ENCODE measurements around the gene TMEM158.

Gene TMEM158

GRCh38 chr3:45226206-45226915 is at the start of gene TMEM158:
TMEM158 (minus strand) TSS chr3:45226287; CDS start chr3:45226027, 260 bp downstream.
- Histone ChIP-seq H3K27ac (peak within 1 kb of the TSS in 6 of 21 experiments; percentile 18 to 70 (median 48)), H3K4me3 (peak within 1 kb of the TSS; percentile 36 to 57 (median 47))

GRCh38 chr3:45275006-45275704 is 49.1 kb upstream of the TMEM158 start:
- Histone ChIP-seq H3K27ac (no peak overlapping the region), H3K4me3 (no peak overlapping the region)

- no peak overlapping the region for H3K4me3 ChIP-seq
- no peak overlapping the region for H3K27ac ChIP-seq
Observed at GRCh38 chr3:45273681-45274515, 47.8 kb upstream of the TMEM158 start.

GRCh38 chr3:45272828-45273470 is 46.9 kb upstream of the TMEM158 start:
- Histone ChIP-seq H3K4me3 (no peak overlapping the region), H3K27ac (no peak overlapping the region)

- H3K27ac ChIP-seq = no peak overlapping the region
- no peak overlapping the region for H3K4me3 ChIP-seq
Observed at GRCh38 chr3:45272032-45272810, 46.1 kb upstream of the TMEM158 start.

- Histone ChIP-seq H3K27ac (no peak overlapping the region), H3K4me3 (no peak overlapping the region)
Observed at GRCh38 chr3:45269952-45270351, 43.9 kb upstream of the TMEM158 start.

GRCh38 chr3:45267097-45267496 is 41.0 kb upstream of the TMEM158 start:
- H3K4me3 ChIP-seq = no peak overlapping the region
- no peak overlapping the region for H3K27ac ChIP-seq

GRCh38 chr3:45261333-45262110 is 35.4 kb upstream of the TMEM158 start:
- Histone ChIP-seq H3K4me3 (no peak overlapping the region), H3K27ac (no peak overlapping the region)

GRCh38 chr3:45259133-45259532 is 33.0 kb upstream of the TMEM158 start:
- no peak overlapping the region for H3K27ac ChIP-seq
- no peak overlapping the region for H3K4me3 ChIP-seq

GRCh38 chr3:45258317-45258716 is 32.2 kb upstream of the TMEM158 start:
- H3K27ac ChIP-seq = no peak overlapping the region
- H3K4me3 ChIP-seq = no peak overlapping the region

GRCh38 chr3:45253316-45253715 is 27.2 kb upstream of the TMEM158 start:
- Histone ChIP-seq H3K4me3 (no peak overlapping the region), H3K27ac (no peak overlapping the region)

GRCh38 chr3:45252826-45253225 is 26.7 kb upstream of the TMEM158 start:
- Histone ChIP-seq H3K27ac (no peak overlapping the region), H3K4me3 (no peak overlapping the region)

- Histone ChIP-seq H3K4me3 (no peak overlapping the region), H3K27ac (no peak overlapping the region)
Observed at GRCh38 chr3:45249391-45249790, 23.3 kb upstream of the TMEM158 start.

- H3K4me3 ChIP-seq = no peak overlapping the region
- H3K27ac ChIP-seq = no peak overlapping the region
Observed at GRCh38 chr3:45246241-45246640, 20.2 kb upstream of the TMEM158 start.

GRCh38 chr3:45244356-45244755 is 18.3 kb upstream of the TMEM158 start:
- H3K4me3 ChIP-seq = no peak overlapping the region
- no peak overlapping the region for H3K27ac ChIP-seq

GRCh38 chr3:45241206-45241605 is 15.1 kb upstream of the TMEM158 start:
- H3K4me3 ChIP-seq = no peak overlapping the region
- no peak overlapping the region for H3K27ac ChIP-seq

GRCh38 chr3:45240292-45240691 is 14.2 kb upstream of the TMEM158 start:
- no peak overlapping the region for H3K27ac ChIP-seq
- no peak overlapping the region for H3K4me3 ChIP-seq

- no peak overlapping the region for H3K4me3 ChIP-seq
- no peak overlapping the region for H3K27ac ChIP-seq
Observed at GRCh38 chr3:45239254-45239653, 13.2 kb upstream of the TMEM158 start.

GRCh38 chr3:45236964-45237363 is 10.9 kb upstream of the TMEM158 start:
- Histone ChIP-seq H3K27ac (no peak overlapping the region), H3K4me3 (no peak overlapping the region)
